HFFc6 (cell line): Measurements from ENCODE around the gene RASSF5. TPM values are rescaled to one million over a fixed set of nuclear protein-coding genes. Genes with fewer than 3 reads are reported as not detected.

ENCODE experiments used
- DNase-seq: peaks from one replicate; pipeline ENCODE4 v3.0.0-alpha.2; 2018
- H3K27ac Mint-ChIP-seq: 2 replicates; pipeline ENCODE4 v1.8.0; 2020; ENCODE audit warnings: mild to moderate bottlenecking, mixed read lengths
- H3K27me3 Mint-ChIP-seq: 2 replicates; pipeline ENCODE4 v1.8.0; 2021; ENCODE audit warnings: mild to moderate bottlenecking, moderate library complexity, mixed read lengths; ENCODE audit not compliant: insufficient read depth
- H3K36me3 Mint-ChIP-seq: 2 replicates; pipeline ENCODE4 v1.8.0; 2021; ENCODE audit warnings: low read depth, mixed read lengths
- H3K4me1 Mint-ChIP-seq: 2 replicates; pipeline ENCODE4 v1.8.0; 2020; ENCODE audit warnings: low read depth, mixed read lengths
- H3K4me3 Mint-ChIP-seq: 2 replicates; pipeline ENCODE4 v1.8.0; 2020; ENCODE audit warnings: mild to moderate bottlenecking, moderate library complexity, mixed read lengths
- H3K9me3 Mint-ChIP-seq: 2 replicates; pipeline ENCODE4 v1.8.0; 2020; ENCODE audit warnings: mild to moderate bottlenecking, mixed read lengths
- CTCF ChIP-seq: fragments of 200-600 bp; sonication (generic); IDR thresholded peaks from 2 replicates; pipeline ENCODE4 v1.5.0; 2021; ENCODE audit warnings: antibody characterized with exemption, mild to moderate bottlenecking
- total RNA-seq, 6 experiments: library from RNA; stranded (reverse); fragmentation: NEBNext Ultra II Directional; extraction: Animal tissue kit (Norgen Biotek cat#: 25700); gene quantifications; 2 replicates in 1 of 6; 3 replicates in 5 of 6; pipeline ENCODE4 v1.2.3, GENCODE V29; 2021

RASSF5 gene
- total RNA-seq, 6 experiments from 2014 or later, result 0.52 to 1.1 (median 0.82) TPM

- DNase-seq, result peak; percentile 13
- TF ChIP-seq CTCF, result 0 out of 2 replicates have a peak, but pooled peaks have one; percentile 15
- H3K27ac Mint-ChIP-seq, result no peak overlapping the region
- peak overlapping the region; percentile 79 for H3K4me3 Mint-ChIP-seq
- H3K27me3 Mint-ChIP-seq, result peaks cover 14% of the 10 kb centered on the region
- no peaks in the 10 kb centered on the region for H3K36me3 Mint-ChIP-seq
- no peaks in the 10 kb centered on the region for H3K9me3 Mint-ChIP-seq
- H3K4me1 Mint-ChIP-seq, result peaks cover 15% of the 10 kb centered on the region
Observed at GRCh38 chr1:206556750-206557635, 49.7 kb downstream of the RASSF5 start.

GRCh38 chr1:206557636-206558473 is 50.5 kb downstream of the RASSF5 start:
- peaks cover 15% of the 10 kb centered on the region for H3K4me1 Mint-ChIP-seq
- H3K9me3 Mint-ChIP-seq, result no peaks in the 10 kb centered on the region
- H3K27ac Mint-ChIP-seq, result no peak overlapping the region
- peaks cover 9% of the 10 kb centered on the region for H3K27me3 Mint-ChIP-seq
- DNase-seq, result no peak
- H3K4me3 Mint-ChIP-seq, result peak overlapping the region; percentile 79
- no peak for TF ChIP-seq CTCF
- no peaks in the 10 kb centered on the region for H3K36me3 Mint-ChIP-seq

GRCh38 chr1:206558794-206559671 is 51.7 kb downstream of the RASSF5 start:
- Mint-ChIP-seq H3K4me3 (no peak overlapping the region), H3K36me3 (no peaks in the 10 kb centered on the region)
- no peak for TF ChIP-seq CTCF

GRCh38 chr1:206559672-206559995 is 52.3 kb downstream of the RASSF5 start:
- DNase-seq, result no peak
- H3K27me3 Mint-ChIP-seq, result peaks cover 11% of the 10 kb centered on the region
- no peaks in the 10 kb centered on the region for H3K9me3 Mint-ChIP-seq
- no peak overlapping the region for H3K27ac Mint-ChIP-seq
- H3K36me3 Mint-ChIP-seq, result no peaks in the 10 kb centered on the region
- peaks cover 20% of the 10 kb centered on the region for H3K4me1 Mint-ChIP-seq
- no peak for TF ChIP-seq CTCF
- H3K4me3 Mint-ChIP-seq, result no peak overlapping the region

More at GRCh38 chr1:206558794-206559671, 51.7 kb downstream of the RASSF5 start:
- peaks cover 20% of the 10 kb centered on the region for H3K4me1 Mint-ChIP-seq
- no peak for DNase-seq
- peaks cover 11% of the 10 kb centered on the region for H3K27me3 Mint-ChIP-seq
- no peak overlapping the region for H3K27ac Mint-ChIP-seq
- no peaks in the 10 kb centered on the region for H3K9me3 Mint-ChIP-seq
